ENCODE results near the gene GUF1.

GUF1 gene

DNA sequence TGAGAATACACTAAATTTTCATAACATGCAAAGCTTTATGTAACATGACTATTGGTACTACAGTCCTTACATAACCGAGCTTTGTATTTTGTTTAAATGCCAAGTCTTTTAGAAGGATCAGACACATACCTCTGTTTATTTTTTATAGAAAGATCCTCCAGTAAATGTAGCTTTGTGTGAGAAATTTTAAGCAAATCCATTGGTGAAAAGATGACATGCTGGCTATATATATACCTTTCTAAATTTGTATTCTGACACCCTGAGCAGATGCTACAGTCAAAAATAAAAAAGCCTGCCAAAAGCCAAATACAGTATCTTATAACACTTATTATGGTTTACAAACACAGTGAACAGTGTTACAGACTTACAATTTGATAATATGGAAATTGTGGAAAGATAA is 26.8 kb upstream of the GUF1 start, which contains the start of gene YIPF7:
TSS of gene YIPF7 (minus strand) at position 201 of the 400 bp plus-strand sequence. CDS start 1,525 bp downstream, outside the sequence.
- H3K4me3 ChIP-seq (replicated peaks; ENCODE audit: low read depth, low read length), result no peak within 1 kb of the TSS
- TF ChIP-seq, protein P1, sequence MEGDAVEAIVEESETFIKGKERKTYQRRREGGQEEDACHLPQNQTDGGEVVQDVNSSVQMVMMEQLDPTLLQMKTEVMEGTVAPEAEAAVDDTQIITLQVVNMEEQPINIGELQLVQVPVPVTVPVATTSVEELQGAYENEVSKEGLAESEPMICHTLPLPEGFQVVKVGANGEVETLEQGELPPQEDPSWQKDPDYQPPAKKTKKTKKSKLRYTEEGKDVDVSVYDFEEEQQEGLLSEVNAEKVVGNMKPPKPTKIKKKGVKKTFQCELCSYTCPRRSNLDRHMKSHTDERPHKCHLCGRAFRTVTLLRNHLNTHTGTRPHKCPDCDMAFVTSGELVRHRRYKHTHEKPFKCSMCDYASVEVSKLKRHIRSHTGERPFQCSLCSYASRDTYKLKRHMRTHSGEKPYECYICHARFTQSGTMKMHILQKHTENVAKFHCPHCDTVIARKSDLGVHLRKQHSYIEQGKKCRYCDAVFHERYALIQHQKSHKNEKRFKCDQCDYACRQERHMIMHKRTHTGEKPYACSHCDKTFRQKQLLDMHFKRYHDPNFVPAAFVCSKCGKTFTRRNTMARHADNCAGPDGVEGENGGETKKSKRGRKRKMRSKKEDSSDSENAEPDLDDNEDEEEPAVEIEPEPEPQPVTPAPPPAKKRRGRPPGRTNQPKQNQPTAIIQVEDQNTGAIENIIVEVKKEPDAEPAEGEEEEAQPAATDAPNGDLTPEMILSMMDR (IDR thresholded peaks at IDR 0.05; ENCODE audit: low read length, missing control alignments), result no peak
- DNase-seq (ENCODE audit: low read depth), result no peak

DNA sequence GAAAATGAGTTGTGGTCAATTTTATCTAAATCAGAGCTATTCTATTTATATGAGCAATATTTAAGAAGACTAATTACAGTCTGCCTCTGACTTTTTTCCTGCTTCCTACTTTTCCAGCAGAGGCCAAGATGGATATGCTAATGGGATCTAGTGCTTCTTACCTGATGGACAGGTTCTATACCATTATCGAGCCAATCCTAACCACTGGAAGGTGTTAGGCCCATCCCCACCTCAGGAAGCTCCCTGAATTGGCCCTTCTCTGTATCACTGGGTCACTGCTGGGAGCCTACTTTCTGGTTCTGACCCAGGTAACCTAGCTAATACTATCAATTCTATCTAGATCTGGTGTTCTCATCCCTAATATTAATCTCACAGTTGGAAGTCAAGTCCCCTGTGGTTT is 26.2 kb upstream of the GUF1 start:
- TF ChIP-seq, protein P1 (IDR thresholded peaks at IDR 0.05; ENCODE audit: low read length, missing control alignments), result no peak
- no peak overlapping the region for H3K4me3 ChIP-seq (replicated peaks; ENCODE audit: low read depth, low read length)

GRCh38 chr4:44660396-44660795 is 17.8 kb upstream of the GUF1 start:
- DNase-seq (ENCODE audit: low read depth), result no peak
- H3K4me3 ChIP-seq (replicated peaks; ENCODE audit: low read depth, low read length), result no peak overlapping the region
- TF ChIP-seq, protein P1 (IDR thresholded peaks at IDR 0.05; ENCODE audit: low read length, missing control alignments), result no peak

More for the DNA sequence above, 26.2 kb upstream of the GUF1 start:
- DNase-seq (ENCODE audit: low read depth), result no peak

GRCh38 chr4:44661940-44662622 is 16.1 kb upstream of the GUF1 start:
- TF ChIP-seq, protein P1 (IDR thresholded peaks at IDR 0.05; ENCODE audit: low read length, missing control alignments), result no peak
- H3K4me3 ChIP-seq (replicated peaks; ENCODE audit: low read depth, low read length), result no peak overlapping the region
- DNase-seq (ENCODE audit: low read depth), result no peak

DNA sequence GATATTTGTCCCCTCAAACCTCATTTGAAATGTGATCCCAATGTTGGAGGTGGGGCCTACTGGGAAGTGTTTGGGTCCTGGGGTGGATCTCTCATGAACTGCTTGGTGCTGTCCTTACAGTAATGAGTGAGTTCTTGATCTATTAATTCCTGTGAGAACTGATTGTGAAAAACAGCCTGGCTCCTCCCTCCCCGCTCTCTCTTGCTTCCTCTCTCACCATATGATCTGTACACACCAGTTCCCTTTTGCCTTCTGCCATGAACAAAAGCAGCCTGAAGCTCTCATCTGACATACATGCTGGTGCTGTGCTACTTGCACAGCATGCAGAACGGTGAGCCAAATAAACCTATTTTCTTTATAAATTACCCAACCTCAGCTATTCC is 15.6 kb upstream of the GUF1 start:
- DNase-seq (ENCODE audit: low read depth), result no peak
- TF ChIP-seq, protein P1 (IDR thresholded peaks at IDR 0.05; ENCODE audit: low read length, missing control alignments), result no peak
- H3K4me3 ChIP-seq (replicated peaks; ENCODE audit: low read depth, low read length), result no peak overlapping the region

- H3K4me3 ChIP-seq (replicated peaks; ENCODE audit: low read depth, low read length), result no peak overlapping the region
- DNase-seq (ENCODE audit: low read depth), result no peak
- TF ChIP-seq, protein P1 (IDR thresholded peaks at IDR 0.05; ENCODE audit: low read length, missing control alignments), result no peak
Observed at GRCh38 chr4:44663539-44664263, 14.5 kb upstream of the GUF1 start.

All from fibroblast of pulmonary artery (primary cell).